Stimulated activated CD8-positive, alpha-beta memory T cell treated with anti-CD3 and anti-CD28 coated beads, Interleukin-15, amount 100 ng/mL, for 24 hours (primary cell): ENCODE measurements around the gene FHAD1.
"Not testable (repeated sequence)": the region's sequence is repeated elsewhere in the genome, so short reads cannot be mapped to it uniquely, and the experiment has no call there.

ENCODE experiments used
- DNase-seq: peaks from one replicate; pipeline ENCODE4 v3.0.0-alpha.2; 2020; ENCODE audit warnings: low read depth

Gene FHAD1

DNA sequence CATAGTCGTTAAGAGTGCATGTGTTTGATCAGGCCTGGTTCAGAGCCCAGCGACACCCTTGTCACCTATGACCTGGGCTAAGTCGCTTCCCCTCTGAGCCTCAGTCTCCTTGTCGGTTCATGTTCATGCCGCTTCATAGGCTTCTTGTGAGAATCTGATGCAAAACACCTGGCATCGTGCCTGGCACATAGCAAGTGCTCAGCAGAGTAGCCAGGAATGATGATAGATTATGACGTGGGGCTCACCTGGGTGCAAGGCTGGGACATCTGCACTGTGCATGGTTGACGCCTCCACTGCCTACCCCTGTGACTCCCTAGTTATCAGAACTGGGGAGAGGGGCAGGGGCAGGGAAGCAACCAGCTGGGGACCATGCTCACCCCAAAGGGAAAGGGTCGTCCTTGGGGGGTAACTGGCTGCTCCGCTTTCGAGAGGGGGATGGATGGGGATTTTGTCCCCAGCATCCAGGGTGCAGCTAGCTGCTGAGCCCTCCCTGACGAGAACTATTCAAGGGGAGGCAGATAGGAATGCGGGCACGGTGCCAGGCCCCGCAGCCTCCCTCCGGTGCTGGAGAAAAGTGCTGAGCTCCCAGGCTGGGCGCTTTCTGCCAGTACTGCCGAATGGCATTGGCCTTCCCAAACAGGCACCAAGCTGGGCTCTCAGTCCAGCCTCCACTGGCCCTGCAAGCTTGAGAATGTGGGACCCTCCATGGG lies 171.9 kb downstream of the FHAD1 start:
- no peak for DNase-seq

DNA sequence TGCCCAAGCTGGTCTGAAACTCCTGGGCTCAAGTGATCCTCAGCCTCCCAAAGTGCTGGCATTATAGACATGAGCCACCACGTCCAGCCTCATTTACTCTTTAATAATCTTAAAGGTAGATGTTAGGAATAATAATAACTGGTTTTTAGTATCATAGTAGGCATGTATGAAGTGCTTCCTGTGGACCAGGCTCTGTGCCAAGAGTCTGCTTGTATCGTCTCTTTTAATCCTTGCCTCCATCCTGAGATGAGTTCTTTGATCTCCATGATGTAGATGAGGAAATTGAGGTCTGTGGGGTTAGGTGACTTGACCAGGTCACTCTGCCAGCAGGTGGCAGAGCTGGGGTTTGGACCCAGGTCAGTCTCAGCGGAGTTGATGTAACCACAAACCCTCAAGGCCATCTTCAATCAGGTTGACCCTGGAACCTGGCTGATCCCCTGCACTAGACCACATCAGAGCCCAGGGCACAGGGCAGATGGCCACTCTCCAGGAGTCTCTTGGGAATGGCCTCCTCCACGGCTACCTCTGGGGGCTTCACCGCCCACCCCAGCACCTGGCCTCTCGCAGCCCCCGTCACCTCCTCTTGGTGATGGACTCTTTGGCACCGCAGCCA lies 173.9 kb downstream of the FHAD1 start:
- no peak for DNase-seq

DNA sequence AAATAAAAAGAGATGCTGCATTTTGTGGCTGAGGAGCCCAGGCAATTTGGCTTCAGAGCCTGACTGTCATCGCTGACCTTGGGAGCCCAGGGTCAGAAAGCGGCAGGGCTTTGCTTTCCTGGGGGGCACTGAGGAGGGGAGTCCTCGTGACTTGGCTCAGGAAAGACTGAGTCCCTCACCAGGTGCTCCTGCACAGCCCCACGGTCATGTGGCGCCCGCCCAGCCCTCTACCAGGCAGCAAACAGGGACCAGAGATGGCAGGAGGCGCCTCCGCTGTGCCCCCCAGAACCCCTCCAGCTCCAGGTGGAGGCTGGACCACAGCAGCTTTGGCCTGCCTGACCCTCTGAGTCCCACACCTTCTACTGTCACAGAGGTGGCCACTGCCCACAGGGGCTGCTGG lies 175.8 kb downstream of the FHAD1 start:
- DNase-seq, result no peak

DNA sequence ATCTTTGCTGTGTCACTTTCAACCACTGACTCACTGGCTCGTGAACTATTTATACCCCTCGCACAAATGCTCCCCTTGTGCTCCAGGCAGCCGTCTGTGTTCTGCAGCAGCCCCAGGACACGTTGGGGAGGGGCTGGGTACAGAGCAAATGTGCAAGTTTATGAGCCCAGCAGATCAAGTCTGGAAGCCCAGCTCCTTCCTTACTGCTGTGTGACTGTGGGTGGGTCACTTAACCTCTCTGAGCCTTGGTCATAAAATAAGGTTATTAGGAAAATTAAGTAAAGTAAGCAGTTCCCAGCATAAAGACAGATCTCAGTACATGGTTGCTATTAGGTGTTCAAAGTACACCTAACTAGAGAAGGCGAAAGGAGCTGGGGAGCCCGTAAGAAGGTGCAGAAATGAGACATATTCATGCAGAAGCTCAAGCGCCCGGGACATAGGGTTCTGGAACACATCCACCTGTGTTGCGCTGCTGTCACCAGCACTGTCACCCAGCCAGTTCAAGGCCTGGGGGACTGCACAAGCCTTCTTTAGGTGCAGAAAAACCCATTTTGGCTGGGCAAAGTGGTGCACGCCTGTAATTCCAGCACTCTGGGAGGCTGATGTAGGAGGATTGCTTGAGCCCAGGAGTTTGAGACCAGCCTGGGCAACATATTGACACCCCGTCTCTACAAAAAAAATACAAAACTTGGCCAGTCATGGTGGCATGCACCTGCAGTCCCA lies 176.5 kb downstream of the FHAD1 start:
- no peak for DNase-seq

DNA sequence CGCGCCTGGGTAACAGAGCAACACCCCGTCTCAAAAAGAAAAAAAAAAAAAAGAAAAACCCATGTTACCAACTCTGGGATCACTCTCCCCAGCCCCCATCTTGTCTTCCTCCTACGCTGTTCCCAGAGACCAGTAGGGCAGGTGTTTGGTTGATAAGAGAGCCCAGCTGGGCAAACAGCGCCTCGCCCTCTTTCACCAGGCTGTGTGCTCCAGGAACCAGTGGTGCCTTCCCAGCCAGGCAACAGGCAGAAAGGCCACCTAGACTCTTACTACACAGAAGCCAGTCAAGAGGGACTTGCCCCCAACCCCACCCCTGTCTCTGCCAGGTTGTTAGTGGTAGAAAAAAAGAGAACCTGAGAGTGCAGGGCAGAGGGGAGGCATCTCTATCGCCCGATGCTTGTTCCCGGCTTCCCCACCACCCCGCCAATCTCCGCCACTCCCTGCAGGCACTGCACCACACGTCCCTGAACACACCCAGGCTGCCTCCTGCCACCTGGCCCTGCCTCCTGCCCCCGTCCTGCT lies 177.2 kb downstream of the FHAD1 start:
- DNase-seq, result no peak

DNA sequence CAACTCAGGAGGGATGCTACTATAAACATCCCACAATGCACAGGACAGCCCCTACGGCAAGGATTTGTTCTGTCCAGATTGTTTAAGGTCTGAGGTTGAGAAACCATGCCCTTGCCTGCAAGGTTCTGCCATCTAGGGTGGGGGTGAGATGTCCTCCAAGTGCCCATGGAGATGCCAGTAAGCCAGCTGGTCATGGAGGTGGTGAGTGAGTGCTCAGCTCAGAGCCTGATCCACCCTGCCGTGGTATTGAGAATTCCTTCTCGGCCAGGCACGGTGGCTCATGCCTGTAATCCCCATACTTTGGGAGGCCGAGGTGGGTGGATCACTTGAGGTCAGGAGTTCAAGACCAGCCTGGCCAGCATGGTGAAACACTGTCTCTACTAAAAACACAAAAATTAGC lies 178.0 kb downstream of the FHAD1 start:
- DNase-seq, result no peak

DNA sequence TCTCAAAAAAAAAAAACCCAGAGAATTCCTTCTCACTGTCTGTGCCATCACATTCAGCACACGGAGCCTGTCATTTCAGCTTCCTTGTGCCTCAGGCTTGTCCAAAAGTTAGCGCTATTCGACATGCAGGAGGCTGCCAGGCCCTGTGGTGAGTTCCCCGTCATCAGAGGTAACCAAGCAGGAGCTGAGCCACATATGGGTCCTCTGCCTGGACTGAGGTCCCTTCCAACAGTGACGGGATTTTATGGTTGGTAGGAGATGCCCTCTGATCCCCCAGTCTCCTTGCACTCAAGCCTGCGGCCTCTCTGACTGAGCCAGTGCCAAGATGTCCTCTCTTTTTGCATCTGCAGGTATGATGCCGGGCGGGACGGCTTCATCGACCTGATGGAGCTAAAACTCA lies 178.5 kb downstream of the FHAD1 start:
- no peak for DNase-seq

DNA sequence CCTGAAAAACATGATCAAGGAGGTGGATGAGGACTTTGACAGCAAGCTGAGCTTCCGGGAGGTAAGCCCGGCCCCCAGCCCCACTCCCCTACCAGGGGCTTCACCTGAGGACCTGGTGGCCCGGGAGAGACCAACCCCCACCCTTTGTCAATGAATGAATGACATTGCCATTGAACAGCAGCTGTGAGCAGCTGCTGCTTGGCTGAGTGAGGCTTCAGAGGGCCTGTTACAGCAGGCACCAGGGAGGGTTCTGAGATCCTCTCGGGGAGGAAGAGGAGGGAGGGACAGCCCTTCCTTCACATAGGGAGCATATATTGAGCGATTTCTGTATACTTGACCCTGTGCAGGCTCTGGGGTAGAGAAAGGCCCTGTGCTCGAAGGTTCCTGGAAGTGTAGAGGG lies 178.9 kb downstream of the FHAD1 start:
- DNase-seq, result no peak

DNA sequence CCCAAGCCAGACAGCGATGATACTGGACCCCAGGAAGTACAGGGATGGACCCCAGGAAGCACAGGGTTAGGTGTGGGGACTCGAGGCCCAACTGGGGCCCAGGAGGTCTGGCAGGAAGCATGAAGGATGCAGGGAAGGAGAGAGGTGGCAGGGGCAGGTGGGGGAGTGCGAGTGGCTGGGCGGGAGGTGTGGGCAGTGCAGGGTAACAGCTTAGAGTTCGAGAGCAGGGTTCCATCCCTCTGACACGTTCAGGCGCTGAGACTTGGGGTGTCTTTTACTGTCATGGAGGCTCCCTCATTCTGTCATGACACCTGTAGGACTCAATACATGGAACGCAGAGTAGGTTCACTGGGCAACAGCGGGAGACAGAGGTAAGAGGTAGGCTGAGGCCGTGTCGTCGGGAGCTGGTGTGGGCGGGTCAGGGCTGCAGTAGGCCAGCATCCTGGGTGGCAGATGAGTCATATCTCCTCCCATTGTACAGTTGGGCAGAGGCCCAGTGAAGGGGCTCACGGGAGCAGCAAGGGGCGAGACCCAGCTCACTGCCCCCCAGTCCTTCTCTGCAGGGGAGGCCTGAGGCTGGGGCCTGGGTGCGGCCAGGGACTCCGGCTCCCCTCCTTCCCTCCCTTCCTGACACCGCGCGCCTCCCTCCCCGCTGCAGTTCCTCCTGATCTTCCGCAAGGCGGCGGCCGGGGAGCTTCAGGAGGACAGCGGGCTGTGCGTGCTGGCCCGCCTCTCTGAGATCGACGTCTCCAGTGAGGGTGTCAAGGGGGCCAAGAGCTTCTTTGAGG lies 179.7 kb downstream of the FHAD1 start:
- no peak for DNase-seq

DNA sequence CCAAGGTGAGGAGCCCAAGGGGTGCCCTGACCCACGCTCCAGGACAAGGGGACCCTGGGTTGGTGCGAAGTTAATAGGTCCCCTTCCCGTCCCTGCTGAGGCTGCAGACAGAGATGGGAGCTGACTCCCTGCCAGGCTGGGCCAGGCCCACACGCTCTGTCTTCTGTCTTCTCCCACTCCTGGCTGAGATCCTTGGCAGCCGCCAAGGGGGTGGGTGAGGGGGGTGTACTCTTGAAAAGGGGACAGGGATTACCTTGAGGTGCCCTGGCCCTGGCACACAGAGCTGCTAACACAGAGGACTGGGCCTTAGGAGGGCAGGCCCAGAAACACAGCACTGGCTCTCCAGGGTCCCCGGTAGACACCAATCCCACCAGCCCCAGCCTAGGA lies 180.2 kb downstream of the FHAD1 start:
- no peak for DNase-seq

DNA sequence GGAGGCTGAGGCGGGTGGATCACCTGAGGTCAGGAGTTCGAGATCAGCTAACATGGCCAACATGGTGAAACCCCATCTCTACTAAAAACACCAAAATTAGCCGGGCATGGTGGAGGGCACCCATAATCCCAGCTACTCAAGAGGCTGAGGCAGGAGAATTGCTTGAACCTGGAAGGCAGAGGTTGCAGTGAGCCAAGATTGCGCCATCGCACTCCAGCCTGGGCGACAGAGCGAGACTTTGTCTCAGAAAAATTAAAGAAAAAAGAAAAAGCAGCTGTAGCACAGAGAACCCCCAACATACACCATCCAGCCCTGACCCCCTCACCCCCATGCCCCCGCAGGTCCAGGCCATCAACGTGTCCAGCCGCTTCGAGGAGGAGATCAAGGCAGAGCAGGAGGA lies 181.2 kb downstream of the FHAD1 start:
- not testable (repeated sequence) for DNase-seq

DNA sequence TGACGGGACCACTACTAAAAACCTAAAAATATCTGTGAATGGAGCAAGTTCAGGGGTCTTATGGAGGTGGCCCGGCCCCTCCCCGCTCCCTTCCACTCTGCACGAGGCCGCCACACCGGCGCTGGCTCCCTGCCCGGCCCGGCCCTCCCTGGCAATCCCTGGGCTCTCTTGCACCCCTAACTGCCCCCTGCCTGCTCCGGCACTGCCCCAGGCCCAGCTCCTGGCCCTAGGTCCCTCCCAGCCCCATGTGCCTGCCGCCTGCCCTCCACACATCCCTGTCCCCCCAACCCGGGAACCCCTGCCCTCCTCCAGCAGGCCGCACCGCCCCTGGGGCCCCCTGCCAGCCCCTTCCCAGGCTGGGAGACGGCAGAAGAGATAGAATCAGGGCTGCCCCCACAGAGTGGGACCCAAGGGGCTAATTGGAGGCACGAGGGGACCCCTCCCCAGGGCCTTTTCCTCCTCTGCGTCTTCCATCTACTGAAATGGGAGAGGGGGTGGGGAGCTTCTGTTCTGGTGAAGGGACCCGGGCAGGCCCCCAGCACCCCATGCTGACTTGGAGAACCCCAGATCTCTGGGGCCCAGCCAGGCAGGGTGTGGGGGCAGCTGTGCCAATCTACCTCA lies 181.9 kb downstream of the FHAD1 start:
- DNase-seq, result no peak

DNA sequence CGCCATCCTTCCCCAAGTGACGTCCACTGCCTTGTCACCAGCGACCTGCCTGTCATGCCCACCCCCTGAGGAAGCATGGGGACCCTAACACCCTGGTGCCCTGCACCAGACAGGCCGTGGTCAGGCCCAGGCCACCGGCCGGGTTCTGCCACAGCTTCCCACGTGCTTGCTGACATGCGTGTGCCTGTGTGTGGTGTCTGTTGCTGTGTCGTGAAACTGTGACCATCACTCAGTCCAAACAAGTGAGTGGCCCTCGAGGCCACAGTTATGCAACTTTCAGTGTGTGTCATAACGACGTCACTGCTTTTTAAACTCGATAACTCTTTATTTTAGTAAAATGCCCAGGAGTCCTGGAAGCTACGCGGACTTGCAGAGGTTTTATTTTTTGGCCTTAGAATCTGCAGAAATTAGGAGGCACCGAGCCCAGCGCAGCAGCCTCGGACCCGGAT lies 182.7 kb downstream of the FHAD1 start:
- DNase-seq, result no peak

DNA sequence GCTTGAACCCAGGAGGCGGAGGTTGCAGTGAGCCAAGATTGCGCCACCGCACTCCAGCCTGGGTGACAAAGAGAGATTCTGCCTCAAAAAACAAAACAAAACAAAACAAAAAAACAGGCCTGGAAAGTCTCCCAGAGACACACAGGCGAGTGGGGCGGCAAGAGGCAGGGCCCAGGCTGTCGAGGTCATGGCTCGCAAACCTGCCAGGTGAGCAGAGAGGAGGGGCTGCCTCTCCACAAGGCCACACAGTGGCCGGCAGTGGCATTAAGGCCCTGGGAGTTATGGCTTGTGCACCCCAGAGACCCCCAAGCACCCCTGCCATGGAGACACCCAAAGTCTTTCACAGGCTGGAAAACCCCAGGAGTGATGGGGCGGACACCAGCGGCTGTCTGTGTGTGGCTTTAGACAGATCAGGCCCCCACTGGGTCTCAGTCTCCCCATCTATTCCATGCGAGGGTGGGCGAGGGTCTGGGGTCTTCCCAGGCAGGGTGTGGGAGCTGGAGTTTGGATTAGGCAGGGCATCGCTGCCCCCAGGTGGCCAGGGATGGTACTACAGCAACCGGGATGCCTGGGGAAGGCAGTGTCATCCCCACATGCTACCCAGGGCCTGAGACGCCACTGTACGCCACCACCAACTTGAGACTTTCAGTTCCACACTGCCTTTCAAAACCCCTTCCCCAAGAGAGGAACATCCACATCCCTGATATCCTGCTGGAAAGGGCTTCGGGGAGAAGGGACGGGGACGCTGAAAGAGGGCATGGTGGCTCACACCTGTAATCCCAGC lies 184.0 kb downstream of the FHAD1 start:
- peak; percentile 72 for DNase-seq

DNA sequence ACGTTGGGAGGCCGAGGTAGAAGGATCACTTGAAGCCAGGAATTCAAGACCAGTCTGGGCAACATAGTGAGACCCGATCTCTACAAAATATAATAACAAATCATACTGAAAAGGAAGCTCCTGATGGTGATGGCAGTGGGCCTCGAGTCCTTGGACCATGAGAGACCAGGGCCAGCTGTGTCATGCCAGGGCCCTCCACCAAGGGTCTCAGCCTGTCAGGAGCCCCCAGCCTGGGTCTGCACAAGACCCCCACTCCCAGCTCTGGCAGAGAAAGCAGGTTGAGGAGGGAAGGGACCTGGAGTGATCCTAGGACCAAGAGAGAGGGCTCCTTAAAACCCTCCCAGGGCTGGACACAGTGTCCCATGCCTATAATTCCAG lies 184.5 kb downstream of the FHAD1 start:
- DNase-seq, result no peak

DNA sequence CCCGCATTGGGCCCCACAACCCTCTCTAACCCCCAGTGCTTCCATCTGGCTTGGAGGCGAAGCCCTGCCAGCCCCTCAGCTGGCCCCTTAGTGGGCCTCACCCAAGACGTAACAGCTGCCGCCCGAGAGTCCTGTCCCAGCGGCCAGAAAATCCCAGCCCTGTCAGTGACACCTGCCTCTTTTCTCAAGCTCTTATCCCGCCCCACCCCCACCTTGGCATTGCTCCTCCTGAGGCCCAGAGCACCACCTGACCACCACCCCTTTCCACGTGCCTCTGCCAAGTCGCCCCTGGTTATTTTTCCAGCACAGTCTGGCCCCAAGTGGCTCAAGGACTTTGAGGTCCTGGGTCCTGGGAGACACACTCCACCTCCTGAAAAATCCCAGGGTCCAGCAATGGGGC lies 185.3 kb downstream of the FHAD1 start:
- no peak for DNase-seq

DNA sequence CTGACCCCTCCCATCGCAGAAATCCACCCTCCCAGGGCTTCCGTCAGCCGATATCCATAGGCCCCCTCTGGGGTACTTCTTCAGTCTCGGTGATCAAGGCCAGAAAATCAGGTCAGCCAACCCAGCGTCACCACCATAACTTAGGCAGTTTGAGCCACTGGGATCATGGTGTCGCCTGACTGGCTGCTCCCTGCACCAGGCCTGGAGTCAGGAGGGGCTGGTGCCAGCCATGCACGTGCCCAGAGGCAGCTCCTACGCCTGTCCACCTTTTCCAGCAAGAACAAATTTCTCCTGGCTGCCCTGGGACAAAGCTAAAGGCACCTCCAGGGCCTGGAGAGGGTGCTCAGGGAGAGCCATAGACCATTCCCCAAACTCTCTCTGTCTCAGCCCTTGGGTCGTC lies 186.4 kb downstream of the FHAD1 start:
- DNase-seq, result no peak

DNA sequence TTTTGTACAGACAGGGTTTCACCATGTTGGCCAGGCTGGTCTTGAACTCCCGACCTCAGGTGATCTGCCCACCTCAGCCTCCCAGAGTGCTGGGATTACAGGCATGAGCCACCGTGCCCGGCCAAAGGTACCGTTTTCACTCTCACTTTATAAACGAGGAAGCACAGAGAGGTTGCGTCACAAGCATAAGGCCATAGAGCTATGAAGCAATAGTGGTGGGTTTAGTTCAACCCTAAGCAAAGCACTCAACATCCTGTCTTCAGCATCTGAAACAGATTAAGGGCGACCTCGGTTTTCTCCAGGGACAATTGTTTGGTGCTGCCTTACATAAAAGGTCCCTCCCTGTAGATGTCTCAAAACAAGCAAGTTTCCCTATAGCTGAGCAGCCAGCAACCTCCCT lies 187.7 kb downstream of the FHAD1 start:
- not testable (repeated sequence) for DNase-seq

DNA sequence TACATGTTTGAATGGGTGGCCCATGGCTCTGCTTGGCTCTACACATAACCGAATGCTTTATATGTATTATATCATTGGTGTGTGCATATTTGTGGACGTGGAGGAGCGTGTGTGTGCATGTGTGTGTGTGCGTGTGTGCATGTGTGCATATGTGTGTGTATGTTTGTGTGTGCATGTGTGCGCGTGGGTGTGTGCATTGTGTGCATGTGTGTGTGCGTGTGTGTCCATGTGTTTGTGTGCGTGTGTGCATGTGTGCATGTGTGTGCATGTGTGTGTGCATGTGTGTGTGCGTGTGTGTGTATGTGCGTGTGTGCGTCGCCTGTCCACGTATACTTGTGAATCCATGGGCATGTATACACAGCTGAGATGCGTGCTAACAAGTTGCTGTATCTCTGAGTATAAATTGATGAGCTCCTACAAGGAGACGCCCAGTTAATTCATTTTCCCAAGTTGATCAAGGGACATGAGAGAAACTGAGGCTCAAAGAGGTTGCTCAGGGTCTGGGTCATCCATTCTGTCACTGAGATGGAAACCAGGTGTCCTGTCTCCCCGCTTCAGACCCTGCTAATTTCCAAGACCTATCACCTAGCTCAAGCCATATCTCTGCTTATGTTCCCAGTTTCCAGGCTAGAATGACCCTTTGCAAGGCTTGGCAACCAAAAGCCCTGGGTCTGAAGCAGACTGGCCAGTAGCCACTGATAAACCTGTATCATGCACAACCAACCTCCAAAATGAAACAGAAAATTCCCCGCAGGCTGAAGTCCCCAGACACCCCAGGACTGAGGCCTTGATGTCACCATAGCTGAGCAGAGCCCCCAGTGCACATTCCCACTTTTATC lies 188.4 kb downstream of the FHAD1 start:
- DNase-seq, result no peak

DNA sequence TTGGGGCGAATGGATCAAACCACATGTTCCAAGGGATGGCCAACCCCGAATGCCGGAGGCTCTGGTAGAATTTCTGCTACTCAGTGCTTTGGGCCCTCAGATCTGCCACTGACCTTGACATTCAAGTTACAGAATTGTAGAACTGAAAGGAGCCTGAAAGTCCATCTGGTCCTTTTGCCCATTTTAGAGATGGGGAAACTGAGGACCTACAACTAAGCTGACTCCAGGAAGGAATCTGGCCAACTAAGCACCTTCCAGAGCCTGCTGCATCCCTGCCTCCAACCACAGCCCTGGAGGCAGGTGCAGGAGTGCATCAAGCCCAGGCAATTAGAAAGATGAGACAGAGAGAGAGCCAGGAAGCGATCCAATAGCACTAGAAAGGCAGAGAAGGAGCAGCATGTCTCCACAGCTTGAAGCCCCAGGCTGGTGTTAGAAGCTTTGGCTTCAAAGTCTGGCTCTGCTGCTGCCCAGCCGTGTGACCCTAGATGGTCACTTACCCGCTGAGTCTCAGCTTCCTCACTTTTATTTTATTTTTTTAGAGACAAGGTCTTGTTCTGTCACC lies 189.9 kb downstream of the FHAD1 start:
- no peak for DNase-seq
